GM18909 (cell line): ENCODE measurements around the gene EIF4E2.

ENCODE experiments used
- ATAC-seq: cut with Tn5 transposase; IDR thresholded peaks from one replicate; pipeline ENCODE4 v1.9.1; 2021; ENCODE audit warnings: mild to moderate bottlenecking; ENCODE audit not compliant: unreplicated experiment, poor library complexity

EIF4E2 gene

GRCh38 chr2:232588680-232589585 lies 38.4 kb downstream of the EIF4E2 start:
- no peak for ATAC-seq

DNA sequence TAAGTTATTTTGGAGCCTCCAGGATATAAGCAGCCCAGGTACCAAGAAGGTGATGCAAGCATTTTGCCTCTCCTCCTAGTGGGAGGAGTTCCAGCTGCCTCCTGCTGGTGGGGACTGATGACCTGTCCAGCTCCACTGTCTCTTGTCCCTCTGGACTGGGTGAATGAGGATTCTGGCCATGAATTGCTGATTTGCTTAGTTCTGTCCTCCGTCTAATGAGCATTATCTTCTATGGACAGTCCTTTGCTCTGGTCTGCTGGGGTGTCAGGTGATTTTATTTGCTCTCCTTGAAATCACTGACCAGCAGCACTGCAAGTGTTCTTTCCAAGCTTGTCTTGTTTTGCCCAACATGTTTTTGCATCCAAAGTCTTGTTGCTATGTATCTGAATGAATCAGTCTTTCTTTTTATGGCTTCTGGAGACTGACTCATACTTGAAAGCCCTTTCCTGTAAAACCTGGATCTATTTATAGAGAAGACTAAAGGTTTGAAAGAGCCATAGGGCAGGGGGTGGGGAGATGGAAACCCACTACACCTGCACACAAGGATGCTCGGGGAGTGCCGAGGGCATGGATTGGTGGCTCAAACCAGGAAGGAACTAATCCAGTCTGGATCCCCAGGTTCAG lies 42.4 kb downstream of the EIF4E2 start:
- ATAC-seq: no peak

DNA sequence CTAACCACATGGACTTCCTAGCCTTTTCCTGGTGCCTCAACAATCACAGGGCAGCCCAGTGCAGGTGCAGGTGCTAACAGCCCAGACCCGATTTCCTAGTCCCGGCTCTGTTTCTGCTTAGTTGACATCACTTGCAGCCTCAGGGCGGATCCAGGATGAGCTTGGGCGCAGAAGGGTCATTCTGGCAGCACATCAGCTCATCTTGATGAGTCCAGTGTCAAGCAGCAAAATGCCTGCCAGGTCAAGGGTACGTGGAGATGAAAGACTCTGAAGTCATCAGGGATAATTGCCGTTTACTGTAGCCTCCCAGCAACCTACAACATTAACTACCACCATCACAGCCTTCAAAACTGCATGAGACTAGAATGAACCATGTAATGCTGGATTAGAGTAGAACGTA lies 43.5 kb downstream of the EIF4E2 start:
- ATAC-seq: no peak

DNA sequence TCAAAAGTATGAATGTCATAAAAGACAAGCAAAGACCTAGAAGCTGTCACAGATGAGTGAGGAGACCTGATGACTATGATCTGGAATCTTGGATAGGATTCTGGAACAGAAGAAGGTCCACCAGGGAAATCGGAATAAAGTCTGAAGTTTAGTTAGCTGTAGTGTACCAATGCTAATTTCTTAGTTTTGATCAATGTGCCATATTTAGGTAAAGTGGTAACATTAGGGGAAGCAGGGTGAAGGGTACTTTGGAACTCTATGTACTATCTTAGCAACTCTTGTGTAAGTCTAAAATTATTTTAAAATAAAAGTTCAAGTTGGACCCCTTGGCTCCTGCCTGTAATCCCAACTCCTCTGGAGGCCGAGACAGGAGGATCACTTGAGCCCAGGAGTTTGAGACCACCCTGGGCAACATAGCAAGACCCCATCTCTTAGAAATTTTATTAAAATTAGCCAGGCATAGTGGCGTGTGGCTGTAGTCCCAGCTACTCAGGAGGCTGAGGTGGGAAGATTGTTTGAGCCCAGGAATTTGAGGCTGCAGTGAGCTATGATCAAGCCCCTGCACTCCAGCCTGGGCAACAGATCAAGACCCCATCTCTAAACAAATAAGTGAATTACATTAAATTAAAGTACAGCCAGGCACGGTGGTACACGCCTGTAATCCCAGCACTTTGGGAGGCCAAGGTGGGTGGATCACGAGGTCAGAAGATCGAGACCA lies 47.0 kb downstream of the EIF4E2 start:
- no peak for ATAC-seq

DNA sequence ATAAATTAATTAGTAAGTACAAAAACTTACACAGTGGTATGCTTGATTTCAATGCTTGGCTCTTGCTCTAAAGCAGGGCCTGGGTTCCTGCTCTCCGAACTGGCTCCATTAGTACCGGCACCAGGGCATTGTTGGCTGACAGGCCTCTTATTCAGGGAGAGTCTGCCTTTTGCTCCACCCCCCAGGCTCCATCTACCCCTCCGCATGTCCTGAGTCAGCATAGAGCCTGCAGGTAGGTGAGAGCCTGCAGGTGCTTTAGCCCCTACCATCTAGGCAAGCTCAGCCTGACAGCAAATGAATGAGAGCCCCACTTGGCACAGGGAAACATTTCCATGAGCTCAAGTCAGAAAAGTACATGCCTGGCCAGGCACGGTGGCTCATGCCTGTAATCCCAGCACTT lies 47.8 kb downstream of the EIF4E2 start:
- no peak for ATAC-seq

GRCh38 chr2:232600053-232600773 lies 49.7 kb downstream of the EIF4E2 start:
- ATAC-seq: no peak

GRCh38 chr2:232603283-232603682 lies 52.8 kb downstream of the EIF4E2 start:
- ATAC-seq: no peak

DNA sequence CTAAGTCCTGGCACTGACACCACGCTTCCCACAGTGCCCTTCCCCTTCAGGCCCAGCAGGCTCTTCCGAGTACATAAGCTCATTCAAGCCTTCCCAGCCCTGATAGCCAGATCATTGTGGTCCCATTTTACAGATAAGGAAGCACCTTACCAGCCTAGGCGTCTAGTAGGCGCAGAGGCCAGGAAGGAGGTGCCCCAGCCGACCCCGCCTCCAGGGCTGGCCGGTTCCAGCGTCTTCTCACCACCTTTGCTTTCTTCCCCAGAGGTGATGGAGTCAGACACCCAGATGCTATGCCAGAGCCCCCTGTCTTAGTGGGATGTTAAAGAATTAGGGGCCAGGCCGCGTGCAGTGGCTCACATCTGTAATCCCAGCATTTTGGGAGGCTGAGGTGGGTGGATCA lies 54.0 kb downstream of the EIF4E2 start:
- ATAC-seq: no peak

- ATAC-seq: no peak
Measured at GRCh38 chr2:232607011-232607410, 56.5 kb downstream of the EIF4E2 start.

- ATAC-seq: no peak
Measured at GRCh38 chr2:232609607-232610006, 59.1 kb downstream of the EIF4E2 start.

GRCh38 chr2:232610081-232610480 lies 59.6 kb downstream of the EIF4E2 start:
- no peak for ATAC-seq

- ATAC-seq: no peak
Measured at GRCh38 chr2:232611061-232611460, 60.6 kb downstream of the EIF4E2 start.

DNA sequence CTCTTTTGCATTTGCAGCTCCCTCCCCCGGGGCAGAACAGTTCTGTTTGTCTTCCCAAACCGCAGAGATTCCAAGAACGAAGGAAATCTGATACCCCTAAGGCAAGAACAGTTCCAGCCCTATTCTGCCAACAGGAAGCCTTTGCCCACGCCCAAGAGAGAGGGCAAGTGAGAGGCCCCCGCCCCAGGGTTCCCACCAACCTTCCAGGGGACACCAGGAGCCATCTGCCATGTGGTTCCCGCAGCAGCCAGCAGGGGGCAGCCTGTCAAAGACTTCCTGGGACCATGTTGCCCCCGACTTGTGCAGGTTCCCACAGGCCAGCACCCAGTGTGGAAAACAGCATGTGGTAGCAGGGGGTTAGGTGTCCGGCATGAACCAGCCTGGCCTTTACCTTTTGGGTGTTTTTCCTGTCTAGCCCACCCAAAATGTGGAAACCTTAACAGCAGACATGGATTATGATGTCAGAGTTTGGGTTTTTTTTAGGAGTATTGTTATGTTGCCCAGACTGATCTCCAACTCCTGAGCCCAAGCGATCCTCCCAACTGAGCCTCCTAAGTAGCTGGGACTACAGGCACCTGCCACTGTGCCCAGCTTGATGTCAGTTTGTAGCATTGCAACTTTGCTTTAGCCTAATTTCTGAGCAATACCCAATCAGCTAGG lies 61.2 kb downstream of the EIF4E2 start:
- no peak for ATAC-seq

DNA sequence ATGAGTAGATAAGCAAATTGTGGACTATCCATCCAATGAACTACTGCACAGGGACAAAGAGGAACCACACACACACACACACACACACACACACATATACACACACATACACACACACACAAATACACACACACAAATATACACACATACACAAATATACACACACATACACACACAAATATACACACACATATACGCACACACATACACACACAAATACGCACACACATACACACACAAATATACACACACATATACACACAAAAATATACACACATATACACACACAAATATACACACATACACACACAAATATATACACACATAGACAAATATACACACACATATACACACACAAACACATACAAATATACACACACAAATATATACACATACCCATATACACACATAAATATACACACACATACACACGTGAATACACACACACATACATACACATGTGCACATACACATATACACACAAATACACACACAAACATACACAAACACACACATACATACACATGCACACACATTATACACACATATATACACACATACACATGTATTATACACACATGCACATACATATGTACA lies 63.1 kb downstream of the EIF4E2 start:
- ATAC-seq: no peak

- ATAC-seq: no peak
Measured at GRCh38 chr2:232615339-232615738, 64.8 kb downstream of the EIF4E2 start.
